Activated naive CD4-positive, alpha-beta T cell treated with anti-CD3 and anti-CD28 coated beads for 36 hours (primary cell): ENCODE results near the gene JAG1. TPM values are rescaled to one million over a fixed set of nuclear protein-coding genes. Genes with fewer than 3 reads are reported as not detected.
A peak's percentile ranks its signal among the peaks of the same experiment; 100 is the strongest.

Source experiments
- CTCF ChIA-PET: fragments of 350-600 bp; sonication (Branson Sonifier 250); formaldehyde crosslinking; loops from one replicate; lab custom pipeline; 2021; ENCODE audit warnings: antibody characterized with exemption; lab: Charles Lee
- DNase-seq: peaks from one replicate; pipeline ENCODE4 v3.0.0-alpha.2; 2020
- H3K27ac Mint-ChIP-seq: one replicate; pipeline ENCODE4 v1.8.0; 2021; ENCODE audit warnings: mild to moderate bottlenecking, mixed read lengths
- H3K27me3 Mint-ChIP-seq: one replicate; pipeline ENCODE4 v1.8.0; 2021; ENCODE audit warnings: low read depth, mixed read lengths
- H3K36me3 Mint-ChIP-seq: one replicate; pipeline ENCODE4 v1.8.0; 2021; ENCODE audit warnings: low read depth, mixed read lengths
- H3K4me1 Mint-ChIP-seq: one replicate; pipeline ENCODE4 v1.8.0; 2021; ENCODE audit warnings: low read depth, mixed read lengths
- H3K4me3 Mint-ChIP-seq: one replicate; pipeline ENCODE4 v1.8.0; 2021; ENCODE audit warnings: mild to moderate bottlenecking, moderate library complexity, mixed read lengths
- H3K9me3 Mint-ChIP-seq: one replicate; pipeline ENCODE4 v1.8.0; 2021; ENCODE audit warnings: mixed read lengths
- intact Hi-C: fragments of 100-400 bp; cut with micrococcal nuclease; formaldehyde crosslinking; loops from one replicate; pipeline ENCODE4 v1.15.1; 2023
- total RNA-seq, 2 experiments: library from RNA; stranded (reverse); gene quantifications; one replicate each; pipeline ENCODE4 v1.2.3, GENCODE V29; 2021

Gene JAG1
- total RNA-seq, 2 experiments from 2014 or later = 0.25 to 0.41 TPM

DNA sequence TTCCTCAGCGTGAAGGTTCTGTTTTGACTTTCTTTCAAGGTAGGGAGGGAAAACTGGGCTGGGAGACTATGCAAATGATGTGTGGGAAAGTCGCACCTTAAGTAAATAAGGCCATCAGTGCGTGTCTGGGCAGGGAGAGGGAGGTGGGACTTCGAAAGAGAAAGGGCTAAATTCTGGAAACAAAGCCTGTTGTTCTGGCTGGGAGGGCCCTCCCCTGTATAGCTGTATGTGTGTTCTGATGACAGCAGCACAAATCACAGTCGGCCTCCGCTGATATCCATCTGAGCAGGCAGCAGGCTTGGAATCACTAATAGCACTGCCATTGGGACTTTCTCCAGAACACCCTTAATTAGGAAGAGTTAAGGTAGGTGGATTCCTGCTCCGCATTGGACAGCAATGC lies 19.2 kb downstream of the JAG1 start:
- intact Hi-C loops = no loop called here
- H3K27me3 Mint-ChIP-seq = peaks cover 9% of the 10 kb centered on the region

DNA sequence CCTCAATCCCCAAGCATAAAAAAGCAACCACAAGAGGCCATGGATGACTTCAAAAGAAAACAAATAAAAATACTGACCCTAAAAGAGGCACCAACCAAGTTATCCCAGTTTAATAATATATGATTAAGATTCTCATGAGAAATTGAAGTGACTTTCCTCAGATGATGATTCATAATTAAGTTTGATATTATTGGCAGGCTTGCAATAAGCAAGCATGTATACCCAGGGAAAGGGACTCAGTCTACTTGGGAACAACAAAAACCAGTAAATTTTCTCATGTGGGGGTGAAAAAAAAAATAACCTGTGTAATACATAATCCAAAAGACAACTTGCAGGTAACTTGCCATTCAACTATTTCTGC lies 19.6 kb downstream of the JAG1 start:
- Mint-ChIP-seq H3K27ac (no peak overlapping the region), H3K4me1 (no peaks in the 10 kb centered on the region), H3K4me3 (no peak overlapping the region), H3K27me3 (peaks cover 9% of the 10 kb centered on the region), H3K9me3 (no peaks in the 10 kb centered on the region), H3K36me3 (no peaks in the 10 kb centered on the region)
- DNase-seq = no peak
- intact Hi-C loops = no loop called here
- CTCF ChIA-PET = no interaction called here

More for the DNA sequence above, 19.2 kb downstream of the JAG1 start:
- Mint-ChIP-seq H3K9me3 (no peaks in the 10 kb centered on the region), H3K27ac (no peak overlapping the region), H3K36me3 (no peaks in the 10 kb centered on the region), H3K4me1 (no peaks in the 10 kb centered on the region), H3K4me3 (no peak overlapping the region)
- no peak for DNase-seq
- CTCF ChIA-PET = no interaction called here

DNA sequence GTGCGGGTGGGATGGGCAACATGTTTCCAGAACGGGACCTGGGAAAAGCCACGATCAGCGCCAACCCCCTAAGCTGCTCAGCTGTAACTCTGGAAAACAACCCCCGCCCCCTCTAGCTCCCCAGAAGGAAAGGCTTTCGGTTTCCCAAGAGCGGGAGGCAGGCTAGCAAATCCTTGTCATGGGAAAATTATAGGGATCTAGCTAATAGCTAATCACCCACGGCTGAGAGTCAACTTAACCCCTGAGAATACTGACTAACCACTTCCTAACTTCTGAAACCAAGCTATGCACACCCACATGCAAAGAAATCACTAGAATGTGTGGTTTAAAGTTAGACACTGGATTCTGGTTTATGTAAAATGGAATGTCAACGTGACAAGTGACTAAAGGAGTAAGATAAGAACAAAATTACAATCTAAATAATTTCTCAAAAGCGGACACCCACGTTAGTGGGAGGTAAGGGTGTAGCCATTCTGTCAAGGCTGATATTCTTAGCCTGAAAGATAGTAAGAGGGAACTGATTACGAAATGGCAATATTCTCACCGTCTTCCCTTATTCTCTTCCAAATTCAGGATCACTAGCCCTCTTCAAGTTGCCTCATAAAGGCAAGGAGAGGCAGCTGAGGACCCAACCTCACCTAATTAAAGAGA lies 20.1 kb downstream of the JAG1 start:
- H3K27ac Mint-ChIP-seq = no peak overlapping the region
- CTCF ChIA-PET = no interaction called here
- intact Hi-C loops = no loop called here
- no peaks in the 10 kb centered on the region for H3K9me3 Mint-ChIP-seq
- H3K36me3 Mint-ChIP-seq = no peaks in the 10 kb centered on the region
- no peak for DNase-seq
- H3K4me3 Mint-ChIP-seq = no peak overlapping the region
- peaks cover 10% of the 10 kb centered on the region for H3K27me3 Mint-ChIP-seq
- H3K4me1 Mint-ChIP-seq = no peaks in the 10 kb centered on the region

DNA sequence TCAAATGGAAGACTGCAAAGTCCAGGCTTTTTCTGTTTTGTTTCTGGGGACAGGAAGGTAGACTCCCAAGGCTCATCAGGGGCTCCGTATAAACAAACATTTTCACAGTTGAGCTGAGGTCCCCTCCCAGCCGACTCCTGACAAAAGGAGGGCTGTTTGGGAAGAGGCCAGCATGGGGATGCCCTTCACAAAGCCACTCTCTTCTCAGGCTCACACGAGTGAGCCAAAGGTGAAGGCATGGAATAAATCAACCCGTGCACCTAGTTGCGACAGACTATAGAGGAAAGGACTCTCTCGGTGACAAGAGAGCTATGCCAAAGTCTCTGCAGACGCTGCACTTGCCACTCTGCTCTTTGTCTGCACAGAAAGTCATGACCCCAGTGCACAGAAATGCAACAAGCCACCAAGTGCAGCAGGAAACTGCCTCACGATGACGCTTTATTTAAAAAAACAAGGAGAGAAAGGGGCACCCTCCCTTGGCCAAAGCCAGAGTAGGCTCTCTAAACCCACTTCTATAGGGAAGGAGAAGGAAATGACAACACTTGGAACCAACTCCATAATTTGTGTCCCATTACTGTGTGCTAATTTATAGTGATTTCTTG lies 21.0 kb downstream of the JAG1 start:
- intact Hi-C loops = no loop called here
- Mint-ChIP-seq H3K4me1 (no peaks in the 10 kb centered on the region), H3K27me3 (peaks cover 12% of the 10 kb centered on the region), H3K4me3 (no peak overlapping the region), H3K36me3 (no peaks in the 10 kb centered on the region), H3K27ac (no peak overlapping the region), H3K9me3 (no peaks in the 10 kb centered on the region)
- no peak for DNase-seq
- CTCF ChIA-PET = no interaction called here

DNA sequence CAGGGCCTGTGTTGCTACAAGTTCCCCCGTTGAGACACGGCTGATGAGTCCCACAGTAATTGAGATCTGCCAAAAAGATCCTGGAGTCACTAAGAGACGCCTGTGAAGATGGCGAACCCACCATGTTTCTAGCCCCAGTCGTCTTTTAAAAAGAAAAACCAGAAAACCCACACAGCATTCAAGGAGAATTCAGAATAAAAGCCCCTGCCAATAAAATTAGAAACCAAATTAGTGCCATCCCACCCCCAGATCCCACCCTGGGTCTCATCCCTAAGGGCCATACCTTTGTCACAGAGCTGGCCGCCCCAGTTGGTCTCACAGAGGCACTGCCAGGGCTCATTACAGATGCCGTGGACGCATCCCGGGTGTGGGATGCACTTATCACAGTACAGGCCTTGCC lies 21.6 kb downstream of the JAG1 start:
- DNase-seq = no peak
- no peak overlapping the region for H3K4me3 Mint-ChIP-seq
- intact Hi-C loops = no loop called here
- H3K27ac Mint-ChIP-seq = no peak overlapping the region
- no peaks in the 10 kb centered on the region for H3K36me3 Mint-ChIP-seq
- peaks cover 12% of the 10 kb centered on the region for H3K27me3 Mint-ChIP-seq
- no peaks in the 10 kb centered on the region for H3K4me1 Mint-ChIP-seq
- no peaks in the 10 kb centered on the region for H3K9me3 Mint-ChIP-seq
- CTCF ChIA-PET = no interaction called here

DNA sequence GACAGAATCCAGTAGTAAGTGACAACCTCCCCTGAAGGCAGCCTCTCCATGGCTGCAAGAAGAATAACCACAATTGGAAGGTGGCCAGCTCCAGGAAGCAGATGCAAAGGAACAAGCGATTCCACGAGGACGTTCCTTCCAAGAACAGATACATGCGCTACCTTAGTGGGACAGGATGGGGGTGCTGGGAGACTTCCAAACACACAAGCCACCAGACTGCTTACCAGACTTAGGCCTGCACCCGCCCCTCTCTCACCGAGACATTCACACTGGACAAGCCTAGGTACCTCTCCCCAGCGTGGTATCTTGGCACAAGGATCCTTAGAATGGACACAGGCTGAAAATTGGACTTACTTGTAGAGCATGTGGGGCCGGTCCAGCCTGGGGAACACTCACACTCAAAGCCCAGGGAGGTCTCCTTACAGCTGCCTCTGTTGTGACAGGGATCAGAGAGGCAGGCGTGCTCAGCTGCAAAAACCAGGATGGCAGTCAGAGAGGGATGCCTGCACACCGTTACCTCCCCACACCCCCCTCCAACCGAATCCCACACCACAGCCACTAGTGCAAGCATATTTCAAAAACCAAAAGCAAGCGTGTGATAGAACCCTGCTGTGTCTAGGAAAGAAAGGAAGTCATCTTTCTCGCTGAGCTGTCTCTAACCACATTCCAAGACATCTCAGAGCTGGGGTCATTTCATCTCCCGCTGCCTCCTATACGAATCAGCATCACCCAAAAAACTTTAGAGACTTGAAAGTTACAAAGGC lies 22.4 kb downstream of the JAG1 start:
- Mint-ChIP-seq H3K27me3 (peaks cover 12% of the 10 kb centered on the region), H3K4me3 (no peak overlapping the region), H3K36me3 (no peaks in the 10 kb centered on the region), H3K27ac (no peak overlapping the region), H3K9me3 (no peaks in the 10 kb centered on the region), H3K4me1 (no peaks in the 10 kb centered on the region)
- CTCF ChIA-PET = no interaction called here
- intact Hi-C loops = no loop called here
- no peak for DNase-seq

DNA sequence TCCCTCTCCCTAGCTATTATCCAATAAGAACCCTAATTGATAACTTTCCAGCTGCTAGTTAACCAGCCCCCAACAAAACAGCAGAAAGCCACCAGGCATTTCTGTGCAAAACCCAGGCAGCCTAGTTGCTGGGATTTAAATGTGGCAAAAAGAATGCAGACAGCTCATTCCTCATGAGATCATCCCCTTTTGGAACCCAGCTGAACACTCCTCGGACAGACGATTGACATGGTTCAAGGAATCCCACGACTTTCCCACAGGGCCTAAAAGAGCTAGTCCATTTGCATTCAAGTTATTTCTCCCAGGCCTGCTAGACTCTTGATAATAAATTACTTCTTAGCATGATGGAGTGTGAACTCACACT lies 24.0 kb downstream of the JAG1 start:
- intact Hi-C loops = no loop called here
- H3K4me1 Mint-ChIP-seq = no peaks in the 10 kb centered on the region
- CTCF ChIA-PET = interaction anchor here (0.6 to 0.7 kb wide), 2 partner anchors 11 to 428 kb away, joined by 3 read pairs; no protein-coding TSS in a partner anchor

DNA sequence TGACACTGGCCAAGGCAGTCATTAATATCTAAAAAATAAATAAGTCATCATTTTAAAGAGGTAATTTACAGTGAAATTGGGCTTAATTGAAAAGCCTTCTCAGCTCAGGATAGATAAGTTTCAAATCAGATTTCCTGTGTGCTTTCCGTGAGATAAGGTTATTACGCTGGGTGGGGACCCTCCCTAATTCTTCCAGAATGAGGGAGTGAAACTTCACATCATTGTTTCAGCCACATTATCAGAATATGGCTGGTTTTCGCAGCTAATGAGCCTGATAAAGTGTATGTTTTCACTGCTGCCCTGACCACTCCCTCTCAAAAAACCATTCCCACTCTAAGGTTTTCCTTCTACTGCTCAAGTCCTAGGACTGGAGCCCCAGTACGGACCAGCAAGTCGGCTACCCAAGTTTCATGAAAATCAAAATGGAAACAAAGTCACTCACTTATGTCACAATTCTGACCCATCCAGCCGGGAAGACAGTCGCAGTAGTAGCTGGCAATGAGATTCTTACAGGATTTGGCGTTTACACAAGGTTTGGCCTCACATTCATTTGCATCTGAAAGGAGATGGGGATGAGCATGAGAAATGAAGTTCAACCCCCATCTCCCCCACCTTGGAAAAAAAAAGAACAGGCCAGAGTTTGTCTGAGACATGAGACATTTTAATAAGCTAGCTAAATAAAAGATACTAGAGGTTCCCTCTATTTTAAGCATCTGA lies 24.6 kb downstream of the JAG1 start:
- DNase-seq = no peak
- no peaks in the 10 kb centered on the region for H3K36me3 Mint-ChIP-seq
- H3K4me3 Mint-ChIP-seq = no peak overlapping the region
- no peak overlapping the region for H3K27ac Mint-ChIP-seq
- peaks cover 8% of the 10 kb centered on the region for H3K27me3 Mint-ChIP-seq
- H3K9me3 Mint-ChIP-seq = no peaks in the 10 kb centered on the region
- no peaks in the 10 kb centered on the region for H3K4me1 Mint-ChIP-seq
- CTCF ChIA-PET = interaction anchor here (0.6 kb wide), 1 partner anchor 428 kb away, joined by 3 read pairs; no protein-coding TSS in a partner anchor
- intact Hi-C loops = no loop called here

More for the DNA sequence above, 24.0 kb downstream of the JAG1 start:
- no peak overlapping the region for H3K27ac Mint-ChIP-seq
- no peak for DNase-seq
- peaks cover 8% of the 10 kb centered on the region for H3K27me3 Mint-ChIP-seq
- H3K9me3 Mint-ChIP-seq = no peaks in the 10 kb centered on the region
- no peak overlapping the region for H3K4me3 Mint-ChIP-seq
- H3K36me3 Mint-ChIP-seq = no peaks in the 10 kb centered on the region

DNA sequence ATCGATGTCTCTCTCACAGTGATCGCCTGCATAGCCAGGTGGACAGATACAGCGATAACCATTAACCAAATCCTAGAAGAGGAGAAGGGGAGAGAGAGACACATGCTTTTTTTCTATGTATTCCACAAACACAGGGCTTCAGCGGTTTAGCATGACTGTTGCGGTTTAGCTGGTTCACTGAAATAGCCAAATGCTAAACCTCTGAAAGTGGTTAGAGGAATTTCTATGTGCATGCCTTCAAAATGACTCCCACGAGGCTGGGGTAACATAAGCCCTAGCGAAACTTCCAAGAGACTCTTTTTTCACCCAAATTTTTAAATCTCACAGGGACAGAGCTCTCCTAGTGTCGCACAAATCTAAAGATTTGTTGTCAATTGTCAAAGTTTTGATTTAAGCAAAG lies 25.1 kb downstream of the JAG1 start:
- H3K27me3 Mint-ChIP-seq = peaks cover 8% of the 10 kb centered on the region
- H3K36me3 Mint-ChIP-seq = no peaks in the 10 kb centered on the region
- no peaks in the 10 kb centered on the region for H3K4me1 Mint-ChIP-seq
- no peak for DNase-seq
- intact Hi-C loops = no loop called here
- H3K4me3 Mint-ChIP-seq = no peak overlapping the region
- H3K27ac Mint-ChIP-seq = no peak overlapping the region
- no peaks in the 10 kb centered on the region for H3K9me3 Mint-ChIP-seq
- CTCF ChIA-PET = no interaction called here

DNA sequence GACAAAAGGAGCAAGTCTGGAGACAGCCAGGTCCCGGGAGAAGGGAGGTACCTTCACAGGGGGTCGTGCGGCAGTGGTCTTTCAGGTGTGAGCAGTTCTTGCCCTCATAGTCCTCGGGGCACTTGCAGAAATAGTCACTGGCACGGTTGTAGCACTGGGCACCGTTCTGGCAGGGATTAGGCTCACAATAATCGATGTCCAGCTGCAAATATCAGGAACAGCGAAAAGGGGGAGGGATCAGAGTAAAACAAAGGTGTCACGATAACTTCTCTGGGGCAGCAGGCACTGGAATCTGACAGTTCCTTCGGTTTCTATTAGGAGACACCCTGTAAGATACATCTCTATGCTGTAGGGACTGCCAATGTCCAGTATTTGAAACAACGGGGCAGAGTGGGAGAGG lies 25.9 kb downstream of the JAG1 start:
- CTCF ChIA-PET = no interaction called here
- Mint-ChIP-seq H3K9me3 (no peaks in the 10 kb centered on the region), H3K27me3 (peaks cover 7% of the 10 kb centered on the region), H3K4me3 (no peak overlapping the region), H3K36me3 (no peaks in the 10 kb centered on the region), H3K4me1 (no peaks in the 10 kb centered on the region), H3K27ac (no peak overlapping the region)
- intact Hi-C loops = loop anchor here (2.0 kb wide), 1 partner anchor 95 kb away; no protein-coding TSS in a partner anchor
- DNase-seq = no peak

DNA sequence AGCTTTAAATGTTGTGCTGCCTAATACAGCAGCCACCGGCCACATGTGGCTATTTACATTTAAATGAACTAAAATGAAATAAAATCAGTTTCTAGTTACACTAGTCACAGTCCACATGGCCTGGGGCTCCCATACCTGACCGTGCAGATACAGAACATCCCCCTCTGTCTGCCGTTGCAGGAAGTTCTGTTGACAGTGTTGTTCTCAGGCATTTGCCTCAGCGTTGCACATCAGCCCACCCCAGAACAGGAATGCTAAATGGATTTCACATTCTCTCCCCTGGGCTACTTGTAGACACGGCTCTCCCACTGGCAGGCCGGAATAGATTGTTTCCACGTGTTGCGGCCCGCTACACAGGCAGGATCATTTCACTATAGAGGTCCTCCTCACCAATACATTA lies 26.3 kb downstream of the JAG1 start:
- Mint-ChIP-seq H3K36me3 (no peaks in the 10 kb centered on the region), H3K27ac (no peak overlapping the region), H3K4me1 (no peaks in the 10 kb centered on the region), H3K4me3 (no peak overlapping the region), H3K27me3 (peaks cover 5% of the 10 kb centered on the region), H3K9me3 (no peaks in the 10 kb centered on the region)
- CTCF ChIA-PET = no interaction called here
- intact Hi-C loops = loop anchor here (2.0 kb wide), 1 partner anchor 95 kb away; no protein-coding TSS in a partner anchor
- DNase-seq = peak; percentile 10

DNA sequence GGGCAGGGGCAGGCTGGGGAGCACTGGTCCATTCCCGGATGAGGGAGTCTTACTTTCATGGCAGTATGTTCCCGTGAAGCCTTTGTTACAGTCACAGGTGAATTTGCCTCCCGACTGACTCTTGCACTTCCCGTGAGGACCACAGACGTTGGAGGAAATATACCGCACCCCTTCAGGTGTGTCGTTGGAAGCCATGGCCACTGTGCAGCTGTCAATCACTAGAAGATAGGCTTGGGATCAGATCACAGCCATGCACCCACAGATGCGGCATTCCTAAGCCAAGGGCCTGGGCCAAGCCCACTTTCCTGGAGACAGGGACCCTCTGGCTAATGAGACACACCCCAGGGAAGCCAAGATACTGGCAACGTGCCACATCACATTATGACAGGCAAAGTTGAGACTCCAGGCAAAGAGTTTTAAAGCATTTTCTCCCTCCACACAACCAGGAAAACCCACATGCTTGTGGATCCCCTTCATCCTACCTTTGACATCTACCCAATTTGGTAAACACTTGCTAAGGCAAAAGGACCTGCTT lies 26.8 kb downstream of the JAG1 start:
- Mint-ChIP-seq H3K4me3 (no peak overlapping the region), H3K27me3 (peaks cover 5% of the 10 kb centered on the region), H3K36me3 (no peaks in the 10 kb centered on the region), H3K9me3 (no peaks in the 10 kb centered on the region), H3K4me1 (no peaks in the 10 kb centered on the region), H3K27ac (no peak overlapping the region)
- DNase-seq = no peak
- intact Hi-C loops = loop anchor here (2.0 kb wide), 1 partner anchor 94 kb away; no protein-coding TSS in a partner anchor
- CTCF ChIA-PET = no interaction called here
